MM.1S (cell line): ENCODE measurements around the gene CDC14A.

Source experiments
- DNase-seq: peaks from one replicate; pipeline ENCODE4 v3.0.0-alpha.2; 2015
- H2AFZ ChIP-seq: fragments of 300-600 bp; sonication (generic); 2 replicates; pipeline ENCODE4 v1.6.0; 2016; ENCODE audit warnings: antibody characterized with exemption, low read length
- H3F3A ChIP-seq: fragments of 300-600 bp; sonication (generic); 2 replicates; pipeline ENCODE4 v1.6.1; 2016; ENCODE audit warnings: mild to moderate bottlenecking, antibody characterized with exemption, low read length, moderate library complexity, mixed read lengths; ENCODE audit not compliant: insufficient read depth
- H3K27ac ChIP-seq: fragments of 300-600 bp; sonication (generic); 2 replicates; pipeline ENCODE4 v1.5.1; 2016; ENCODE audit warnings: mild to moderate bottlenecking, low read length
- H3K27me3 ChIP-seq: fragments of 300-600 bp; sonication (generic); replicated peaks from 2 replicates; pipeline ENCODE4 v1.6.0; 2016; ENCODE audit warnings: low read length; ENCODE audit not compliant: insufficient read depth
- H3K36me3 ChIP-seq: fragments of 300-600 bp; sonication (generic); replicated peaks from 2 replicates; pipeline ENCODE4 v1.6.1; 2016; ENCODE audit warnings: mild to moderate bottlenecking, low read length, mixed read lengths; ENCODE audit not compliant: insufficient read depth
- H3K4me1 ChIP-seq: fragments of 300-600 bp; sonication (generic); 2 replicates; pipeline ENCODE4 v1.6.1; 2016; ENCODE audit warnings: low read length, mixed read lengths
- H3K4me2 ChIP-seq: fragments of 300-600 bp; sonication (generic); 2 replicates; pipeline ENCODE4 v1.6.0; 2016; ENCODE audit warnings: low read depth, low read length
- H3K4me3 ChIP-seq: fragments of 300-600 bp; sonication (generic); 2 replicates; pipeline ENCODE4 v1.5.1; 2016; ENCODE audit warnings: low read length, mixed read lengths
- H3K79me2 ChIP-seq: fragments of 300-600 bp; sonication (generic); 2 replicates; pipeline ENCODE4 v1.6.1; 2016; ENCODE audit warnings: mixed run types, low read length, mixed read lengths
- H3K9ac ChIP-seq: fragments of 300-600 bp; sonication (generic); 2 replicates; pipeline ENCODE4 v1.6.1; 2016; ENCODE audit warnings: low read length, mixed read lengths
- H3K9me2 ChIP-seq: fragments of 300-600 bp; sonication (generic); replicated peaks from 2 replicates; pipeline ENCODE4 v1.6.1; 2016; ENCODE audit warnings: mild to moderate bottlenecking, low read length, mixed read lengths; ENCODE audit not compliant: insufficient read depth
- H3K9me3 ChIP-seq: fragments of 300-600 bp; sonication (generic); replicated peaks from 2 replicates; pipeline ENCODE4 v1.6.1; 2016; ENCODE audit warnings: mild to moderate bottlenecking, low read length, mixed read lengths; ENCODE audit not compliant: insufficient read depth
- H4K20me1 ChIP-seq: fragments of 300-600 bp; sonication (generic); 2 replicates; pipeline ENCODE4 v1.6.1; 2016; ENCODE audit warnings: mild to moderate bottlenecking, low read length, moderate library complexity, mixed read lengths; ENCODE audit not compliant: insufficient read depth
- EZH2 ChIP-seq: fragments of 300-600 bp; sonication (generic); optimal IDR thresholded peaks from 2 replicates; pipeline ENCODE3; 2017; ENCODE audit warnings: low read depth, mild to moderate bottlenecking, antibody characterized with exemption, low read length, mixed read lengths
- EZH2phosphoT487 ChIP-seq: fragments of 300-600 bp; sonication (generic); IDR thresholded peaks from 2 replicates; pipeline ENCODE4 v1.6.1; 2018; ENCODE audit warnings: antibody characterized with exemption, low read length
- TF ChIP-seq, protein P1 (sequence below): fragments of 300-600 bp; sonication (generic); IDR thresholded peaks from 2 replicates; pipeline ENCODE4 v1.5.1; 2016; ENCODE audit warnings: antibody characterized with exemption, low read length, mixed read lengths

CDC14A gene

DNA sequence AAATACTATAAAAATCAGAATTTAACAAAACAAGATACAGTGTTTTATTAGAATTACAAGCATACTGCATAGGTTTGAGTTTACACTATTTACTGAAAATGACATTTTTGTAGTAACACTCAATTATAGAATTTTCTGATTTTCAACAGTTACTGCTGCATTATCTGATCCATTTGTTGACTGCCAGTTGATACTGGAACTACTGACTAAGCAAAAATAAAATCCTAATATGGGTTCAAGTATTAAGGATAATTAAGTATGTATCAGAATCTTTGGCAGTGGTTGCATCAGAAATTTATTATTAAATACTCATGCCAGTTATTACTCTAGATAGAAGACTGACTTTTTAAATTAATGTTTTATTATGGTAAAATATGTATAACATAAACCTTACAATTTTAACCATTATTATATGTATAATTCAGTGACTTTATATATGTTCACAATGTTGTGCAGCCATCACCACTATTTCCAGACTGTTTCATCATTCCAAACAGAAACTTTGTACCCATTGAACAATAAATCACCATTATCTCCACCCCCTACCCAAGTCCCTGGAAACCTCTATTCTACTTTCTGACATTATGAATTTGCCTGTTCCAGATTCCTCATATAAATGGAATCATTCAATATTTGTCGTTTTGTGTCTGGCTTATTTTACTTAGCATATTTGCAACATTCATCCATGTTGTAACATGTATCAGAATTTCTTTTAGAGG is 127.5 kb downstream of the CDC14A start:
- H3K27ac ChIP-seq: no peak overlapping the region
- H3F3A ChIP-seq: no peaks in the 10 kb centered on the region
- no peak overlapping the region for H3K9ac ChIP-seq
- H3K36me3 ChIP-seq: no peaks in the 10 kb centered on the region
- no peaks in the 10 kb centered on the region for H3K79me2 ChIP-seq
- no peaks in the 10 kb centered on the region for H3K4me1 ChIP-seq
- DNase-seq: no peak
- no peaks in the 10 kb centered on the region for H3K9me2 ChIP-seq
- no peak overlapping the region for H3K4me2 ChIP-seq
- H3K27me3 ChIP-seq: no peaks in the 10 kb centered on the region
- H2AFZ ChIP-seq: no peak overlapping the region
- no peaks in the 10 kb centered on the region for H3K9me3 ChIP-seq
- TF ChIP-seq, protein P1, sequence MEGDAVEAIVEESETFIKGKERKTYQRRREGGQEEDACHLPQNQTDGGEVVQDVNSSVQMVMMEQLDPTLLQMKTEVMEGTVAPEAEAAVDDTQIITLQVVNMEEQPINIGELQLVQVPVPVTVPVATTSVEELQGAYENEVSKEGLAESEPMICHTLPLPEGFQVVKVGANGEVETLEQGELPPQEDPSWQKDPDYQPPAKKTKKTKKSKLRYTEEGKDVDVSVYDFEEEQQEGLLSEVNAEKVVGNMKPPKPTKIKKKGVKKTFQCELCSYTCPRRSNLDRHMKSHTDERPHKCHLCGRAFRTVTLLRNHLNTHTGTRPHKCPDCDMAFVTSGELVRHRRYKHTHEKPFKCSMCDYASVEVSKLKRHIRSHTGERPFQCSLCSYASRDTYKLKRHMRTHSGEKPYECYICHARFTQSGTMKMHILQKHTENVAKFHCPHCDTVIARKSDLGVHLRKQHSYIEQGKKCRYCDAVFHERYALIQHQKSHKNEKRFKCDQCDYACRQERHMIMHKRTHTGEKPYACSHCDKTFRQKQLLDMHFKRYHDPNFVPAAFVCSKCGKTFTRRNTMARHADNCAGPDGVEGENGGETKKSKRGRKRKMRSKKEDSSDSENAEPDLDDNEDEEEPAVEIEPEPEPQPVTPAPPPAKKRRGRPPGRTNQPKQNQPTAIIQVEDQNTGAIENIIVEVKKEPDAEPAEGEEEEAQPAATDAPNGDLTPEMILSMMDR: no peak
- no peak for TF ChIP-seq EZH2phosphoT487
- no peak for TF ChIP-seq EZH2
- no peaks in the 10 kb centered on the region for H4K20me1 ChIP-seq
- H3K4me3 ChIP-seq: no peak overlapping the region

GRCh38 chr1:100481303-100481702 is 129.0 kb downstream of the CDC14A start:
- no peak for DNase-seq
- no peaks in the 10 kb centered on the region for H3K4me1 ChIP-seq
- no peaks in the 10 kb centered on the region for H3K36me3 ChIP-seq
- no peaks in the 10 kb centered on the region for H3K79me2 ChIP-seq
- no peak overlapping the region for H3K9ac ChIP-seq
- H3K27me3 ChIP-seq: no peaks in the 10 kb centered on the region
- H3K9me2 ChIP-seq: no peaks in the 10 kb centered on the region
- no peak overlapping the region for H3K4me2 ChIP-seq
- no peak overlapping the region for H2AFZ ChIP-seq
- no peaks in the 10 kb centered on the region for H3F3A ChIP-seq
- H3K27ac ChIP-seq: no peak overlapping the region
- H3K4me3 ChIP-seq: no peak overlapping the region
- TF ChIP-seq EZH2 (no peak), EZH2phosphoT487 (no peak)
- TF ChIP-seq, protein P1: no peak
- no peaks in the 10 kb centered on the region for H4K20me1 ChIP-seq
- no peaks in the 10 kb centered on the region for H3K9me3 ChIP-seq

DNA sequence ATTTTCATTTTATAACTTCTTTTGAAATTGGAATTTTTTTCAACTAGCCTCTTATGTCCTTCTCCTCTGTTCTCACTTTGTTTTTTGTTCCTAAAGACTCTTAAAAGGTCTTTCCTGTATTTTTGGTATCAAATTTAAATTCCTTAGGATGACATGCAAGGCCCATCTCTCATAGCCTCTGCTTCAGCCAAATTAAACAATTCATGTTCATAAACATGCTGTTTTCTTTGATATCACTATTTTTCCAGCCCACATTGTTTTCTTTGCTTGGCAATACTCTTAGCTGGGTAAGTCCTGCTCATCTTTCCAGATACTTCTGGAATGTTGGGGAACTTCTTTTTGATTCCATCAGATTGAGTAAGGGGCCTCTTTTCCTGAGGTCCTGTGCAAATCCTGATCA is 129.9 kb downstream of the CDC14A start:
- Histone ChIP-seq H3K4me2 (no peak overlapping the region), H3K27ac (no peak overlapping the region), H3K9me2 (no peaks in the 10 kb centered on the region), H3K36me3 (no peaks in the 10 kb centered on the region), H3K9ac (no peak overlapping the region), H3K4me3 (no peak overlapping the region), H3K4me1 (no peaks in the 10 kb centered on the region), H4K20me1 (no peaks in the 10 kb centered on the region), H2AFZ (no peak overlapping the region), H3K9me3 (no peaks in the 10 kb centered on the region), H3K27me3 (no peaks in the 10 kb centered on the region), H3F3A (no peaks in the 10 kb centered on the region), H3K79me2 (no peaks in the 10 kb centered on the region)
- DNase-seq: no peak
- TF ChIP-seq, protein P1: no peak
